T-helper 22 cell (primary cell): ENCODE measurements around the gene ACOXL.

Experiments
- DNase-seq: peaks from one replicate; pipeline ENCODE4 v3.0.0-alpha.2; 2020; ENCODE audit warnings: low read depth

ACOXL gene

DNA sequence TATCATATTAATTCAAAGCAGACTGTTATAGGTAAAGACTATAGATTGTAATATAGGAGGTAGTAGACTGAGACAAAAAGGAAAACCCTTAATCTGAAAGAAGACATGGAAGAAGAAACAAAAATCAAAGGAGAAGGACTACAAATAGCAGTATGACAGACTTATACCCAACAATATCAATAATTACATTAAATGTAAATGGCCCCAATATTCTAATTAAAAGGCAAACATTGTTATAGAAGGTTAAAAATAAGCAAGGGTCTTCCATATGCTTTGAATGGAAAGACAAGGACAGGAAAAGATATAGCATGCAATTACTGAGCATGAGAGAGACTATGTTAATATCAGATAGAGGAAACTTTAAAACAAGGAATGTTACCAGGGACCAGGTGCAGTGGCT lies 278.8 kb downstream of the ACOXL start:
- DNase-seq, result no peak

DNA sequence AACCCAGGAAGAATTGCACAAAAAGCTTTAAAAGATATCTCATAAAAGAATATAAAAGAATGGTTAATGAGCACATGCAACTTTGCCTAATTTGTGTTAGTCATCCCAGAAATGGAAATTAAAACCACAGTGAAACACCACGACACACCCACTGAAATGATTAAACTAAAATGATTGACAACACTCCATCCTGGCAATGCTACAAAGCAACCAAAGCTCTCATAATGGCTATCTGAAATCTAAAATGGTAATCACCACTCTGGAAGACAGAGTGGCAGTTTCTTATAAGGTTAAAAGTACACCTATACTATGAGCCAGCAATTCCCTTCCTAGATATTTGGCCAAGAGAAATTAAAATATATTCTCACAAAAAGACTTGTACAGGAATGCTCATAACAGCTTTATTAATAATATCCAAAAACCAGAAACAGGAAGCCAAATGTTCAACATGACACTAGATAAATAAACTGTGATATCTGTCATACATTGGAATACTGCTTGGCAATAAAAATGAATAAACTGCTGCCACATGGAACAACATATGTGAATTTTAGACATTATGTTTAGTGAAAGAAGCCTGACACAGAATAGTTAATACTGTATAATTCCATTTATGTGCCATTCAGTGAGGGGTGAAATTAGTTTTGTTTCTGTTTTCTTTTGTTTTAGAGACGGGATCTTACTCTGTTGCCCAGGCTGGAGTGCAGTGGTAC lies 283.1 kb downstream of the ACOXL start:
- no peak for DNase-seq

DNA sequence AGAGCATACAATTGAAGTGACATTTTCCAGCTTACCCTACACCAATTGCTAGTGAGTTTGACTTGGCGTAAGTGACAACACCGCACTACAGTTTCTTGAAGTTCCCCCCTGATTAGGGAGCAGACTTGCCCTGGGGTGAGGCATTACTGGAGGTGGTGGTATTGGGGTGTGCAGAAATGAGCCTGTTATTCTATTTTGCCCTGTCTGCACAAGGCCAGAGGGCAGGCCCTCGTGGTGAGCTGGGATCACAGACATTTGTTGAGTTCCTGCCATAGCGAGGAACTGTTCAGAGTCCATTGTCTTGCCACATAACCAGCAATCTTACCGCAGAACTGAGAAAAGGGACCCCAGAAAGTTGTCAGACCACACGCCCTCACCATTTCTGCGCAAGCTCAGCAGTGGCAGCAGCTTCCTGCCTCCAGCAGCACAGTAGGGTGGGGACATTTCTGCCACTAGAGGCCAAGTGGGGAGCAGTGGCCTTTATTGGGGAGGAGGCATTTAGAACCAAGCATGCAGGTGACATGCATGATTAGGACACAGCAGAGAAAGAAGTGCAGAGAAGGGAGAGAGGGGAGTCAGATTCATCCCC lies 284.8 kb downstream of the ACOXL start:
- DNase-seq, result no peak

DNA sequence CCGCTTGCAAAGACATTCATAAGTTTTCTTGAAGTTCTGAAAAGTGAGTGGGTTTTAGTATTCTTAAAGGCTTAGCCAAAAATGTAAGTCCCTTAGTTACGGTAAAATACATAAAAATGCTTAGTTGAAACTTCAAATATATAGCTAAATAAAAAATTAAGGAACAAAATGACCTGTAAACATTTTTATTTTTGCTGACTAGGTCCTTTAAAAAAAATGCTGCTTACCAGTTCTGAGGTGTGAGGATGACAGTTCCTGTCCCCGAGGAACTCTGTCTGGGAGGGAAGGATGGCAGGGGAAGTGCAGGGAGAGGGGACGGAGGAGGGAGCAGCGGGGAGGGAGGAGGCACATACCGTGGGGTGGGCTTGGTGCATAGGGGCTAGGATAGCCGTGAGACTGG lies 285.5 kb downstream of the ACOXL start:
- no peak for DNase-seq

DNA sequence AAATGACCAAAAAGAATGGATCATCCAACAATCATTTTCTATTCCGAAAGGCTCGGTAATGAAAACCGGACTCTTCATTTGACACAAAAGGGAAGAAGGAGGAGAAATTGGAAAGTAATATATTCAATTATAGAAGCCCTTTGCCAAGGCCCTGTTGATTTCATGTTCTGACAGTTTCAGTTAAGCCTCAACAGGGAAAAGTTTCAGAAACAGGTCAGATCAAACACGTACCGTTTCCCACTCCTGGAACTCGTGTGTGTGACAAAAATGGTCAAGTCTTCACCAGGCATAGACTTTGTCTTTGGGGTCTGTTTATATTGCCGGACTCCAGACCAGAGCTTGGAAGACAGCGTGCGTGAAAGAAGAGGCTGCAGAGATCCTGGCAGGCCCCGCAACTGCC lies 287.0 kb downstream of the ACOXL start:
- no peak for DNase-seq

DNA sequence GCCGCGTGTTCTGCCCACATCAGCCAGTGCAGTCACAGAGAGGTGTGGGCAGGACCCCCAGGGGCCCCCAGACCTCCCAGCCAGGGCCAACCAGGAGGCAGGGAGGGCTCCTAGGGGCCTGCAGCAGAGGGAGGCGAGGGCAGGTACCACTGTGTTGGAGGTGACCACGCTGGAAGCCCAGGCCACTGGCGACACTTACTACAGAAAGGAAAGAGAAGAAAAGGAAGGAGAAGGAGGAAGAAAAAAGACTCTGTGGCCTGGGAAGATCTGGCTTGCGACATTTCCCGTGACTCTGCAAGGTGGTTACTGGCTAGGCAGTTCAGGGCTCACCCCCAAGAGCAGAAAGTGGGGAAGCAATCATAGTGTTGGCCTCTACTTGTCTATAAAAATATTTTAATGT lies 290.3 kb downstream of the ACOXL start:
- no peak for DNase-seq

DNA sequence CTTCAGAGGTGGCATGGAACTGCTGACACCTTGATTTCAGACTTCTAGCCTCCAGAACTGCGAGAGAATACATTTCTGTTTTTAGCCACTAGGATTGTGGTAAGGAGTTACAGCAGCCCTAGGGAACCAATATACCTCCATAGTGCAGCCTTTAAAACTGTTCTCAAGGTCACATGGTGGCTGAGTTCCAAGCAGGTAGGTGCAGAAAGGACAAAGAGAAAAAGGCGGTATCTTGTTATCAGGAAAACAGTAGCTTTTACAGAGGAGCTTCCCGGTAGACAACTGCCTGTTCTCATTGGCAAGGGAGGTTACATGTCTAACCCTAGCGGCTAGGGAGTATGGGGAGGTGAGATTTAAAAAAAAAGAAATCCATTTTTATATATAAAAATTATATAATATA lies 292.1 kb downstream of the ACOXL start:
- DNase-seq, result no peak

DNA sequence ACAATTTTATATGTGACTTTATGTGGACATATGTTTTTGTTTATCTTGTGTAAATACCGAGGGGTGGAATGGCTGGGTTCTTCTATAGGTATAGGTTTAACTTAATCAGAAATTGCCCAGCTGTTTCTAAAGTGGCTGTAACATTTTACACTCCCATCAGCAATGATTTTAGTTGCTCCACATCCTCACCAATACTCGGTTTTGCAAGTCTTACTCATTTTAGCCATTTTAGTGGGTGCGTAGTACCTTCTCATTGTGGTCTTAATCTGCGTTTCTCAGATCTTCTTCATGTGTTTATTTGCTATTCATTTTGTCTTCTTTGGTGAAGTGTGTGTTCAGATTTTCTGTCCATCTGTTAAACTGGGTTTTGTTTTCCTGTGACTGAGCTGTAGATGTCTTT lies 292.9 kb downstream of the ACOXL start:
- DNase-seq, result no peak

DNA sequence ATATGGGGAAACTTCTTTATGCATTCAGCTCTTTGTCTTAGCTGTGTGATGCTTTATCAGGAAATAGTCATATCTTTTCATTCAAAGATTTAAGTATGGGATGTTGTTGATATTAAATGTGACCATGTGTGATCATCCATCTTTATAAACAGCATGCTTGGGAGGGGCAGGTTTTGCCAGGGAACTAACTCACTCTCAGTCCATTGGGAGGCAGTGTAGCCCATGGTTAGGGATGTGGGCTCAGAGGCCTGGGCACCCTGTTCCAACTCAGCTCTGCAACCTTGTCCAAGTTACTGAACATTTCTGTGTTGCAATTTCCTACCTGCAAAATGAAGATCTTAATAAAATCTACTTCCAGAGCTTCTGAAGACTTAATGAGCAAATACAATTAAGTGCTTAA lies 296.3 kb downstream of the ACOXL start:
- no peak for DNase-seq

DNA sequence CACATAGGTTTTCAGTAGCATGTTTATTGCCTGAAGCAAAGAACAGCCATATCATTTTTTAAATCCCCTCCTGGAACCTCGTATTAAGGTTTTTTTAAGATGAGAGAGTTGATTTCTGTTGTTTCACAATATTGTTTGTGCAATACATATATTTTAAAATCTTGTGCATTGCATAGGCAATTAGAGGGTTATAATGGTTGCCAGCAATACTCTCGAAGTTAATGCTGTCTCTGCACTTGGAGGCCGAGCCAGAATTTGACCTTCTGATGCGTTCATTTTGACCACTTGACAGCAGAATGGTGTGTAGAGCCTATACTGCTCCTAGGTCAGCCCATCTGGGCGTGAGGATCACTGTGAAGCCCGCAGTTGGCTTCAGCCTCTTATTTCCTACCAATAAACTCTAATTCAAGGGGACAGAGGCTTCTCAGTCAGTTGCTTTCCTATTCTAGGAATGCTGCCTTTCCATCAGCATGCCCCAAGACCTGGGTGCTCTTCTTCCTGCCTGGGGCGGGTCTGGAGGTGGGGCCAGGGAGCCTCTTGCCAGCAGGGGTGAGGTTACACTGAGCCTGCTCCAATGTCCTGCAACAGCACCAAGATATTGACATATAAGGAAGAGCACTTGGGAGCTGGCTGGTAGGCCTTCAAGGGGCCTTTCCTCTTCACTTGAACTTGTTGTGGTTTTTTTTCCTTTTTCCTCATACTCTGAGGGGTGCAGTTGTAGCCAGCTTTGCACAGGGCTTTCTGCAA lies 297.0 kb downstream of the ACOXL start:
- DNase-seq, result no peak

DNA sequence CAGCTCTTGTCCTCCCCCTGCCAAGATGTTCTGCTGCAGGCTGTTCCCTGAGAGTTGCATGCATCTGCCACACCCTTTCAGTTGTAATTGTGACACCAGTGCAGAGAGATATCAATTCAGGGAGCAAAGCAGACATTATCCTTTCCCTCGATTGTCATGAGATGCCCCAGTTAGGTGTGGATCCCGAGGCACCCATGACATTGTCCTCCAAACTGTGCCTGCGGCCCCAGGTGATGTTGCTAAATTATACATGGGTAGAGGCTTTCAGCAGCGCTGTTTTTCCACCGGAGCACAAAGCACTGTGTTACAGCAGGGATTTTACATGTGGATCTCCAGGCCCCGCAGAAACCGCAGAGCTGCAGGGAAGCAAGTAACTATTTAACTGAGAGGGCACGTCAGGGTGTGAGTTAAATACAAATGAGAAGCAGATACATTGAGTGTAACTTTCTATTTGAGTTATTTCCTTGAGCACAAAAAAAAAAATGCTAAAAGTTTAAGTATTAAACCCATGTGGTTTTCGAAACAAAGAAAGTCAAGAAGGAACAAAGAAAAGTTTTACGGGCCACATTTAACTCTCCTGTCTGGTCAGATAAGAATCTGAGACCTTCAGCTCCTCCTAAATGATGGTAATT lies 298.0 kb downstream of the ACOXL start:
- DNase-seq, result no peak

DNA sequence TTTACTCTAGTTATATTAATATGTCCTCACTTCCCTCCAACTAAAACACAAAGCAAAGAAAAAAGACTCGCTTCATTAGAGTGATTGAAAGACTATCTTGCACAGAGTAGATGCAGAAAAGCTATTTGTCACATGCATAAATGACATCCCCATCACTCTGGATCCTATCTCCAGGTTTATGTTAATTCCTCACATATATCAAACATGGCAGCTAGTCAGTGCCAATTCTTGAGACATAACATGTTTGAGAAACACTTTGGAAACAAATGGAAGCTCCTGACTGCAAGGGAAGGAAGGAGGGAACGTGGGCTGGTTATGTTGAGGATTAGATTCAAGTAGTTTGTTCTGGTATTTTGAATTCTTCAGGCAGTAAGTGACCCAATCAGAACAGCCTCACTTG lies 298.6 kb downstream of the ACOXL start:
- no peak for DNase-seq

DNA sequence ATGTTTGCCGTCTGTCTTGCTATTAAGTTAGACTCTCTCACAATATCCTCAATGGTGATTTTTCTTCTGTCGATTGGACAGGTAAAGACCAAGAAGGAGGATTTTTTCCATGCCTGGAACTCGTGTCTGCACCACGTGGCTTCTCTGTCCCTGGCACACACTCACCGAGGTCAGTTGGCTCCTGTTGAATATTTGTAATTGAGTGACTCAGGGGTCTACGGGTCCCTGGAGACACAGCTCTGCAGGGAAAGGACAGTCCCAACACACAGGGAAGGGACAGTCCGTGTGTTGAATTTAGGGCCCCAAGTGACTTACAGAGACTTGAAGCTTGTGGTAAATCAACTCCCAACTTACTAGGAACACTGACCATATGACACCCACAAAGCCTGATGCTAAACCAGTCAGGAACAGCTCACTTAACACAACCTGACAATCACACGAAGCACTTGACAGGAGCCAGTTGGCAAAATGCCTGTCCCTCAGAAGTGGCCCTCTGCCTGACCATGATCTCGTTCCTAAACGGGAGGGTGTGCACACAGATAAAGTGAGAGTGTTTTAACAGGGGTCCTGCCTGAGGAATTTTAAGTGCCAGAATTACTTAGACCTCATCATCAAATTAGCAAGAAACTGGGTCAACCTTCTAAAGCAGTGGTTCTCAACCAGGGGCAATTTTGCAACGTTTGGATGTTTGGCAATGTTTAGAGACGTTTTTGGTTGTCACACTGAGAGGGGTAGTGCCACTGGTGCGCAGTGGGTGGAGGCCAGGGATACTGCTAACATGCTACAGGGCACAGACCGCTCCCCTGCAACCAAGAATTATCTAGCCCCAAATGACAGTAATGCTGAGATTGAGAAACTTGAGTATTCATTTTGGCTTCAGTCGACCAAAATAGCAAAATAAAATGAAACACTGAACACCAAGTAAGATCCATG lies 299.4 kb downstream of the ACOXL start:
- DNase-seq, result no peak

DNA sequence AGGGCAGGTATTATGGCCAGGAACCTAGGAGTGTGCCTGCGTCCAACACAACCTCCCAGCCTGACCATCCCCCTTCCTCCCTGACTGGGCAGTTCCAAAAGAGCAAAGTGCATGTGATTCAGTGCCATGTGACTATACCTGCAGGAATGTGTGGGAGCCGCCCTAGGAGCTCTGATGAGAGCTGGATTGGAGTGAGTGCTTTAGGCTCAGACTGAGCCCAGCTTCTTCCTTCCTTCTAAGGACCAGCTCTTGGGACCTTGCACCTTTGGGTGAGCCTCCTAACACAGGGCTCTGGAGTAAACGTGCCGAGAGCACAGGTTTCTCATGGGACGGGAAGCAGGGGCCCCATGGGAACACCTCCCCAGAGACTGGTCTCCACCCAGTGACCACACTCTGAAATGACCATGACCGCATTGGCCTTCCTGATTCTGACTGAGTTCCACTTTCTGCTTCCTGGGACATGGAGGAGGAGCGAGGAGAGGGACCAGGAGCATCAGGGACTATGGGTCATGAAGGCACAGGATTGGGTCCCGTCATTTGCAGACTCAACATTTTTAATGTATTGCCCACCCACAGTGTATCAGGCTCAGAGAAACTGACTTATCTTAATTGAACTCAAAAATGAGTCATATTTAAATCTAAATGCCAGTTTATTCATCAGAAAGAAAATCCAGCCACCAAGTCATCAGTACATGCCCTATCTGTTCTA lies 300.5 kb downstream of the ACOXL start:
- no peak for DNase-seq

DNA sequence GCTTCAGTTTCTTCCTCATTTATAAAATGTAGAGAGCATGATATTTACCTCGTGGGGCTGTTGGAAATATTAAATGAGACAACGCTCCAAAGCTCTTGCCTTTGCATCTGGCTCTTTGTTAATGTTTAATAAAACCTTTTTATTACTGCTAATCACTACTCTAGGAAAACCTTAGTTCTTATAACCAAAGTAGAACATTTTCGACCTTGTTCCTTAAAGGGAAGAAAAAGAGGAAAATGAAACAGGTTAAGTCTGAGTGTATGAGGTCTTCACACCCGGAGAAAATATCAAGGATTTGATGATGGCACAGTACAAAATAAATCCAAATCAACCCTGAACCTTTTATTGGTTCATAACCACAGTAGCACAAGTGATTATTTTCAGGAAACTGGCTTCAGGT lies 301.8 kb downstream of the ACOXL start:
- DNase-seq, result no peak

DNA sequence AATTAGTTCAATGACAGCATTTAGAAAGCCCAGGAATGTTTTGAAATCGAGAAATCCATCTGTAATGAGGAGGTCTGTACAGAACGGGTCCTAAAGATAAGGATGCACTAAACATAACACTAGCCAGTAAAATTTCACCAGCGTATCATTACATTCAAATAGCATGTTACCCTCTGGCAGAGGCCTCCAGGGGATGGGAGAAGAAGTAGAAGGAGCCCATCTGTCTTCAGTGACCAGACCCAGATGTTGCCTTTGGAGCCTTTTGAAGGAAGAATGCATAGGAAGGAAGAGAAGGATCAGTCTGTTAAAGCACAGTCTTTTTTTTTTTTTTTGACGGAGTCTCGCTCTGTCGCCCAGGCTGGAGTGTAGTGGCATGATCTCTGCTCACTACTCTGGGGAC lies 302.2 kb downstream of the ACOXL start:
- DNase-seq, result no peak

DNA sequence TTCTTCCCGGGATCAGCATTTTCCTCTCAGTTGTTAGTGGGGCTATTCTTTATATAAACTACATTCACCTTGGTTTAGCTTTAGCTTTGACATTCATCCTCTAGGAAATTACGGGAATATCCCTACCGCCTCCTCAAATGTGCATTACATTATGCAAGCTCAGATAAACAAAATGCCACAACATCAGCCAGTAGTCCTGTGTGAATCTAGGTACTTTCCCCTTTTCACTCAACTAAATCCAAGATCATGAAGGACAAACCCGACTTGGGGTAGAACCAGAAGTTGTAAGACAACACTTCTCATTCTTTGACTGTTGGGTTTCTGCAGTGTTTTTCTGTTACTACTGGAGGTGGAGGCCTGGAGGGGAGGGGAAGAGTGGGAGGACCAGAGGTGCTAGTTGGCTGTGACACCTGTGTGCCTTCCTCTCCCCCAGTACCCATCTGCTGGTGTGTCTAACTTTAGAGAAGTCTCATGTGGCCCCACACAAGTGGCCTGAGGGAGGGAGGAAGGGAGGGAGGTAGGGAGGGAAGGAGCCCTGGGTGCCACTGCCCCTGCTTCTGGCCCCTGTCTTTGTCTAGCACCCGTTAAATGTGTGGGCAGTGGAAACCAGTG lies 303.6 kb downstream of the ACOXL start:
- no peak for DNase-seq

DNA sequence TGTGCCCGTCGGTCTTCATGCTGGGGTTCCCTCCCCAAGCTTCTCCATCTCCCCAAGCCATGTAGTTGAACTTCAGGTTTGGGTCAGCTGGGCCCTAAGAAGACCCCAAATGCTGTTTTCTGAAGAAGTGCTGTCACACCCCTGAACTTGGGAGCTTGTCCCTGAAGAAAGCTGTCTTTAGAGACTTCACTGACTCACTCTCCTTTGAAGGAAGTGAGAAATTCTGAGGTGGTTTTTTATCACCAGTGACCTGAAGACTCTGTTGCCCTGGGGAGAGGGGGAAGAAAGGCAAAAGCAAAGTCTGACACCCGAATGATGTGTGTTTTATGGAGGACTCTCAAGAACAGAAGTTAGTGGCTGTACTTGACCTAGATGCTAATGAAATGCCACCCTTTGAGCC lies 304.8 kb downstream of the ACOXL start:
- DNase-seq, result no peak

DNA sequence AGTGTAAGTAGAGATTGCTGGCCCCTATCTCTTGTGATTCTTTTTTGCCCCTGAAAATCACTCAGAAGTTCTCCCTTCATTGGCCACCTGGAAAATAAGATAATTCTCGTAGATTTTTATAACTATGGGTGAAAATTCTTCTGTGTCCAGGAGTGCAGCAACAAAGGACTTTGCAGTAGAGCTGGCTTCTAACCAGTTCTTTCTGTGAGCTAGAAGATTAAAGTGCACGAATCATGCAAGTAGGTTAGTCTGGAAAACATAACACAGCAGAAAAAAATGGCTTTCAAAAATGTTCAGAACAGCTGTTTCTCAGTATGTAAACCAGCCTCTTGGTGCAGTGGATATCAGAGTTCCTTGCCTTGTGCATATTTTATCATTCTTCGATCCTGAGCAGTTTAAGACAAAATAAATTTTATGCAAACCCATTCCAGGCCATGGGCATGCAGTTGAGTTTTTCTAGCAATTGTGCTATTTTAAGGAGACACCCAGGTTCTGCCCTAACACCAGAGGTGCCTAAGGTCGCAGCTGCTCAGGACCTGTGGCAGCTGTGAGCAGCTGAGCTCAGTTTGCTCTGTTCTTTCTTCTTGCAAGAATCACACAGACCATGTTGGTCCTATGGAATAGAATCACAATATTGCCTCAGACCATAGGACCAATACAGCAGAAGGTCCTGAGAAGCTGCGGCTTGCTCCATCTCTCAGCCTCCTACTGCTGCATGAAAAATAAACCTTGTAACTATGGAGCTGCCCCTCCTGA lies 307.4 kb downstream of the ACOXL start:
- no peak for DNase-seq
